Subcutaneous abdominal adipose tissue (tissue), 5 donors: ENCODE results near the gene ASMT.

ENCODE experiments used
- H3K27ac ChIP-seq: one replicate; pipeline ENCODE4 v1.7.0; 2013; ENCODE audit warnings: low read depth, mild to moderate bottlenecking, inconsistent platforms, low read length, moderate library complexity
- H3K27me3 ChIP-seq, 5 donors: one replicate each; pipeline ENCODE4 v1.7.0; 2013; ENCODE audit warnings: low read length in 5 of 5, inconsistent platforms in 1 of 5; ENCODE audit not compliant: control insufficient read depth in 5 of 5, insufficient read depth in 4 of 5
- H3K36me3 ChIP-seq, 5 donors: one replicate each; pipeline ENCODE4 v1.7.0; 2013; ENCODE audit warnings: low read length in 5 of 5; ENCODE audit not compliant: control insufficient read depth in 5 of 5, insufficient read depth in 5 of 5
- H3K4me1 ChIP-seq, 5 donors: one replicate each; pipeline ENCODE4 v1.7.0; 2013; ENCODE audit warnings: low read length in 5 of 5, mild to moderate bottlenecking in 3 of 5, moderate library complexity in 1 of 5; ENCODE audit not compliant: control insufficient read depth in 5 of 5, insufficient read depth in 5 of 5
- H3K4me3 ChIP-seq, 5 donors: one replicate each; pipeline ENCODE4 v1.7.0; 2013; ENCODE audit warnings: low read length in 5 of 5, low read depth in 1 of 5
- H3K9ac ChIP-seq, 5 donors: one replicate each; pipeline ENCODE4 v1.7.0; 2013; ENCODE audit warnings: low read length in 5 of 5, mild to moderate bottlenecking in 4 of 5, moderate library complexity in 3 of 5
- H3K9me3 ChIP-seq, 5 donors: one replicate each; pipeline ENCODE4 v1.7.0; 2013; ENCODE audit warnings: low read length in 5 of 5; ENCODE audit not compliant: control insufficient read depth in 5 of 5
- donor health status: healthy.
- donor health status: healthy.
- donor health status: healthy.
- donor health status: healthy.
- donor health status: healthy.

ASMT gene

DNA sequence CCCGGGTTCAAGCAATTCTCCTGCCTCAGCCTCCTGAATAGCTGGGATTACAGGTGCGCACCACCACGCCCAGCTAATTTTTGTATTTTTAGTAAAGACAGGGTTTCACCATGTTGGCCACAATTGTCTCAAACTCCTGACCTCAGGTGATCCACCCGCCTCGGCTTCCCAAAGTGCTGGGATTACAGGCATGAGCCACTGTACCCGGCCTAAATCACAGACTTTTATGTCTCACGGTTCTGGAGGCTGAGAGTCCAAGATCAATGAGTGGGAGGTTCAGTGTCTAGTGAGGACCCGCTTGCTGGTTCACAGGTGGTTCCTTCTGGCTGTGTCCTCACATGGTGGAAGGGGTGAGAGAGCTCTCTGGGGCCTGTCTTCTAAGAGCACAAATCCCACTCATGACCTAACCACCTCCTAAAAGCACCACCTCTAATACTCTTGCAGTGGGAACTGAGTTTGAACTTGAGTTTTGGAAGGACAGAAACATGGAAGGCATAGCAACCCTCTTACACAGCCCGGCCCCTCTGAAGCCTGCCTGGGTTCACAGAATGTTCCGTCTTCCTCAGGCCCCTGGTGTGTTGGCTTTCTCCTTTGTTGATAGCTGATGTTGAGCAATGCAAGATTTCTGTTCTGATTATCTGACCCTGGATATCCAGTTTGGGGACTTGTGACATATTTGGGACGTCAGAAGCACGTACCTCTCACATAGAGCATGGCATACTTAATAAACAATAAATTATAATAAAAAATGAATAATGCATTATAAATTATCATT, 25.3 kb upstream of the ASMT start:
- H3K27me3 ChIP-seq, result peaks cover 0 to 1% (median 0%) of the 10 kb centered on the region in 5 donors
- H3K27ac ChIP-seq, result no peak overlapping the region
- no peak overlapping the region for H3K9ac ChIP-seq
- no peaks in the 10 kb centered on the region for H3K9me3 ChIP-seq
- H3K36me3 ChIP-seq, result peaks cover 0 to 12% (median 11%) of the 10 kb centered on the region in 5 donors
- H3K4me3 ChIP-seq, result no peak overlapping the region
- peaks cover 4 to 24% (median 22%) of the 10 kb centered on the region in 5 donors for H3K4me1 ChIP-seq

DNA sequence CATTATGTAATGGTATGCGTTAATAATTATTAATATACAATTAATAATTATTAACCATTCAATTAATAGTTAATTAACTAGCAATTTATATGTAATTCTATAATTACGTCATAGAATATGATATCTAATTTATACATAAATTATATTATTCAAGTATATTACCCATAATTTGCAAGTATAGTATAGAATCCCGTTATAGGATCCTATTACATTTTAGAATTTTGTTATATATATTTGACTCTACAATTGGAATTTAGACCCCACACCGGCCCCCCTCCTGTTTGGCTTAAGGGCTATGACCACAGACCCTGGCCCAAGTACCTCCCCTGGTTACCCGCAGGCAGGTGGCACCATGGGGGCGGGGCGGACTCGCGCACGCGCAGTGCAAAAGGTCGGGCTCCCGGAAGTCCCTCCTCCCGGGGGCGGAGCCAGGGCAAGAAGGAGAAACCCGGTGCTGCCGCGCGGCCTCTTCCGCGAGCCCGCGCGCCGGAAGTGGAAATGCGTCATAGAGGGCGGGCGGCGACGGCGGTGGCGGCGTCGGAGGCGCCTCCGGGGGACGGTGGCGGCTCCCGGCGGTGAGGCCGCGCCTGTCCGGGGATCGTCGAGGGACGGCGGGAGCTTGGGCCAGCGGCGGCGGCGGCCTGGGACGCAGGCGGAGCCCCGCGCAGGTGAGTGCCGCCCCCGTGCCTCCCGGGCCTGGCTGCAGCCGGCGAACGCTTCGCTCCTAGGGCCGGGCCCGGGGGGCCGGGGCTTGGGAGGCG, 23.6 kb upstream of the ASMT start, which contains the start of gene AKAP17A:
AKAP17A (plus strand) TSS at position 503 of the 761 bp plus-strand sequence. CDS start 1,859 bp downstream, outside the sequence.
- no peaks in the 10 kb centered on the region for H3K27me3 ChIP-seq
- peak within 1 kb of the TSS; percentile 77 for H3K27ac ChIP-seq
- no peaks in the 10 kb centered on the region for H3K9me3 ChIP-seq
- H3K4me3 ChIP-seq, result peak within 1 kb of the TSS; percentile 83 to 94 (median 90)
- H3K4me1 ChIP-seq, result peaks cover 4 to 26% (median 22%) of the 10 kb centered on the region in 5 donors
- H3K9ac ChIP-seq, result peak within 1 kb of the TSS; percentile 87 to 99 (median 97)
- peaks cover 0 to 30% (median 28%) of the 10 kb centered on the region in 5 donors for H3K36me3 ChIP-seq

- peak overlapping the region; percentile 77 for H3K27ac ChIP-seq
- peak overlapping the region; percentile 83 to 94 (median 90) for H3K4me3 ChIP-seq
- H3K9ac ChIP-seq, result peak overlapping the region; percentile 87 to 99 (median 97)
- peaks cover 0 to 36% (median 33%) of the 10 kb centered on the region in 5 donors for H3K36me3 ChIP-seq
- H3K9me3 ChIP-seq, result no peaks in the 10 kb centered on the region
- peaks cover 4 to 26% (median 22%) of the 10 kb centered on the region in 5 donors for H3K4me1 ChIP-seq
- H3K27me3 ChIP-seq, result no peaks in the 10 kb centered on the region
Observed at GRCh38 chrX:1591863-1592469, 22.9 kb upstream of the ASMT start.

- H3K27me3 ChIP-seq, result no peaks in the 10 kb centered on the region
- peaks cover 6 to 26% (median 22%) of the 10 kb centered on the region in 5 donors for H3K4me1 ChIP-seq
- peak overlapping the region; percentile 87 to 99 (median 97) for H3K9ac ChIP-seq
- peak overlapping the region; percentile 77 for H3K27ac ChIP-seq
- H3K9me3 ChIP-seq, result no peaks in the 10 kb centered on the region
- peaks cover 0 to 43% (median 40%) of the 10 kb centered on the region in 5 donors for H3K36me3 ChIP-seq
- H3K4me3 ChIP-seq, result peak overlapping the region; percentile 83 to 94 (median 90)
Observed at GRCh38 chrX:1592470-1593142, 22.3 kb upstream of the ASMT start.

GRCh38 chrX:1593286-1594271, 21.3 kb upstream of the ASMT start:
- H3K9me3 ChIP-seq, result no peaks in the 10 kb centered on the region
- peaks cover 6 to 26% (median 22%) of the 10 kb centered on the region in 5 donors for H3K4me1 ChIP-seq
- no peak overlapping the region for H3K27ac ChIP-seq
- peak overlapping the region in 3 of 5 donors; percentile 88 to 99 (median 99) for H3K9ac ChIP-seq
- H3K4me3 ChIP-seq, result peak overlapping the region; percentile 83 to 94 (median 90)
- H3K36me3 ChIP-seq, result peaks cover 0 to 52% (median 49%) of the 10 kb centered on the region in 5 donors
- no peaks in the 10 kb centered on the region for H3K27me3 ChIP-seq

GRCh38 chrX:1595711-1596060, 19.2 kb upstream of the ASMT start:
- Histone ChIP-seq H3K4me3 (no peak overlapping the region), H3K36me3 (peaks cover 0 to 74% (median 70%) of the 10 kb centered on the region in 5 donors), H3K27ac (no peak overlapping the region), H3K27me3 (no peaks in the 10 kb centered on the region), H3K9me3 (no peaks in the 10 kb centered on the region), H3K4me1 (peaks cover 6 to 26% (median 22%) of the 10 kb centered on the region in 5 donors), H3K9ac (peak overlapping the region in 1 of 5 donors; percentile 2)

GRCh38 chrX:1596676-1597344, 18.0 kb upstream of the ASMT start:
- H3K9me3 ChIP-seq, result peaks cover 0 to 2% (median 0%) of the 10 kb centered on the region in 5 donors
- peaks cover 6 to 26% (median 22%) of the 10 kb centered on the region in 5 donors for H3K4me1 ChIP-seq
- no peak overlapping the region for H3K4me3 ChIP-seq
- H3K27ac ChIP-seq, result no peak overlapping the region
- H3K27me3 ChIP-seq, result no peaks in the 10 kb centered on the region
- peaks cover 0 to 85% (median 82%) of the 10 kb centered on the region in 5 donors for H3K36me3 ChIP-seq
- no peak overlapping the region for H3K9ac ChIP-seq

DNA sequence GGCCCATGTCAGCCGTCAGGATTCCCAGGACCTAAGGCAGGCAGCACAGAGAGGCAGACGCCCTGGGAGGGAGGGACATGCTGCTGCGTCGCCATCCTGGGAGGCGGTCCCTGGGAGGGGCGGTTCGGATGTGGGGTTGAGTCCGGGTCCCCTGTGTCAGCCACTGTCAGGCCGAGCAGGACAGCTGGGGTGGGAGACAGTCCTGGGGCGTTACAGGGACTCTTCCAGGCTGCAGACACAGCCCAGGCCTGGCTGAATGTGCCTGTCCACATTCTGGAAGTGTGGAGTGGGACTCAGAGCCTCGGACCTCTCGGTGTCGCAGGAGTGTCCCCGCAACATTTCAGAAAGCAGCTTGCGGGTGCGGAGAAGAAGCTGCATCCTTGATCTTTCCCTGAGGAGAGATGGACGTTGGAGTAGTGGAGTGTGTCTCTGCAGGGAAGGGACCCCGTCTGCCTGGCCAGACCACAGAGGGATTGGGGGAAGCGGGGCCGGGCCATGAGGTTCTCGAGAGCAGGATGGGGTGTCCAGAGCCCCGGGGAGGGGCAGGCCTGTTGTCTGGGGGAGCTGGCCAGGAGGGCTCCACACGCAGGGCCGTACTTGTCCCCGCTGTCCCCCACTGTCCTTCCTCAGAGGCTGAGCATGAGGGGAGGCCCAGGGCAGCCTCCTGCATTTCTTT, 17.4 kb upstream of the ASMT start:
- Histone ChIP-seq H3K36me3 (peaks cover 5 to 91% (median 88%) of the 10 kb centered on the region in 5 donors), H3K9me3 (peaks cover 0 to 3% (median 2%) of the 10 kb centered on the region in 5 donors), H3K27ac (no peak overlapping the region), H3K4me1 (peaks cover 6 to 21% (median 16%) of the 10 kb centered on the region in 5 donors), H3K4me3 (no peak overlapping the region), H3K27me3 (no peaks in the 10 kb centered on the region), H3K9ac (no peak overlapping the region)
